Esophagus squamous epithelium (tissue), 5 donors: Measurements from ENCODE around the gene VPS18. TPM values are rescaled to one million over a fixed set of nuclear protein-coding genes. Genes with fewer than 3 reads are reported as not detected.

Experiments
- DNase-seq: peaks from one replicate; lab custom pipeline; 2025; lab: John Stamatoyannopoulos, UW
- H3K27ac ChIP-seq, 4 donors: fragments of 200-600 bp; sonication (generic); one replicate each; pipeline ENCODE4 v1.5.1; 2016 to 2019; ENCODE audit warnings: mild to moderate bottlenecking in 1 of 4
- H3K27me3 ChIP-seq, 4 donors: fragments of 200-600 bp; sonication (generic); 1 replicate in 3 of 4; 2 replicates in 1 of 4; pipeline versions ENCODE4 v1.5.1 to v1.6.0; 2017 to 2021; ENCODE audit warnings: antibody characterized with exemption in 1 of 4
- H3K36me3 ChIP-seq, 3 donors: fragments of 200-600 bp; sonication (generic); one replicate each; pipeline ENCODE4 v1.5.1; 2016 to 2019
- H3K4me1 ChIP-seq, 3 donors: fragments of 200-600 bp; sonication (generic); one replicate each; pipeline ENCODE4 v1.5.1; 2017 to 2019
- H3K4me3 ChIP-seq, 4 donors: fragments of 200-600 bp; sonication (generic); 1 replicate in 3 of 4; 2 replicates in 1 of 4; pipeline ENCODE4 v1.5.1; 2016 to 2019; ENCODE audit warnings: mild to moderate bottlenecking in 2 of 4, moderate library complexity in 1 of 4
- H3K9me3 ChIP-seq, 3 donors: fragments of 200-600 bp; sonication (generic); one replicate each; pipeline ENCODE4 v1.5.1; 2016 to 2019
- CTCF ChIP-seq, 6 experiments: fragments of 450-650 bp in 4 of 6; fragments of 200-600 bp in 2 of 6; sonication (generic) in 2 of 6; IDR thresholded peaks; one replicate each; pipeline ENCODE4 v1.5.1; 2016 to 2019; ENCODE audit warnings: antibody characterized with exemption in 6 of 6, mild to moderate bottlenecking in 4 of 6, moderate library complexity in 4 of 6
- POLR2A ChIP-seq, 4 donors: fragments of 450-650 bp; IDR thresholded peaks; one replicate each; pipeline ENCODE4 v1.6.1; 2017; ENCODE audit warnings: antibody characterized with exemption in 4 of 4, mild to moderate bottlenecking in 4 of 4, moderate library complexity in 3 of 4
- whole genome bisulfite sequencing, 2 donors: methylation state at CpG; one replicate each; pipeline ENCODE4 v1.1.5; 2018; 5-methylcytosine and 5-hydroxymethylcytosine counted together
- intact Hi-C: fragments of 100-400 bp; cut with DNase I; formaldehyde crosslinking; loops from one replicate; pipeline ENCODE4 v1.15.0; 2022
- total RNA-seq, 4 donors: library from RNA; depleted of rRNA; stranded (reverse); fragments of >200 nt; gene quantifications; one replicate each; pipeline ENCODE4 v1.1.0, GENCODE V29; 2016
- donor health status: DM: yes; HTN: yes; CAD: no.

Gene VPS18
- total RNA-seq, 4 donors from 2014 or later, result 17.4 to 25.9 (median 20.7) TPM

- DNase-seq, result no peak
- Histone ChIP-seq H3K36me3 (peaks cover 10 to 41% (median 15%) of the 10 kb centered on the region in 3 donors), H3K4me3 (peak overlapping the region; percentile 72 to 85 (median 79)), H3K4me1 (peaks cover 19 to 52% (median 25%) of the 10 kb centered on the region in 3 donors), H3K27ac (peak overlapping the region; percentile 91 to 96 (median 94)), H3K27me3 (no peaks in the 10 kb centered on the region), H3K9me3 (no peaks in the 10 kb centered on the region)
- peak in 5 of 6 experiments; percentile 35 to 78 (median 59) for TF ChIP-seq CTCF (IDR thresholded peaks at IDR 0.05)
- TF ChIP-seq POLR2A (IDR thresholded peaks at IDR 0.05), result peak in 1 of 4 donors; percentile 3
- intact Hi-C loops, result loop anchor here (5.0 kb wide), 1 partner anchor 38 kb away; no protein-coding TSS in a partner anchor
- 9 to 10% methylated on average over 5 to 6 of the region's 33 CpGs for WGBS, 2 donors
These were observed 615 bp downstream of the VPS18 start for GRCh38 chr15:40894681-40895448.

GRCh38 chr15:40899536-40900207, 5.4 kb downstream of the VPS18 start:
- 94% methylated on average over 7 to 14 of the region's 33 CpGs for WGBS, 2 donors
- TF ChIP-seq CTCF (IDR thresholded peaks at IDR 0.05), result no peak
- TF ChIP-seq POLR2A (IDR thresholded peaks at IDR 0.05), result no peak
- DNase-seq, result no peak
- Histone ChIP-seq H3K9me3 (no peaks in the 10 kb centered on the region), H3K27me3 (no peaks in the 10 kb centered on the region), H3K4me1 (peaks cover 23 to 67% (median 31%) of the 10 kb centered on the region in 3 donors), H3K36me3 (peaks cover 28 to 80% (median 36%) of the 10 kb centered on the region in 3 donors), H3K4me3 (no peak overlapping the region), H3K27ac (no peak overlapping the region)
- intact Hi-C loops, result loop anchor here (5.0 kb wide), 2 partner anchors 43 to 283 kb away; no protein-coding TSS in a partner anchor

DNA sequence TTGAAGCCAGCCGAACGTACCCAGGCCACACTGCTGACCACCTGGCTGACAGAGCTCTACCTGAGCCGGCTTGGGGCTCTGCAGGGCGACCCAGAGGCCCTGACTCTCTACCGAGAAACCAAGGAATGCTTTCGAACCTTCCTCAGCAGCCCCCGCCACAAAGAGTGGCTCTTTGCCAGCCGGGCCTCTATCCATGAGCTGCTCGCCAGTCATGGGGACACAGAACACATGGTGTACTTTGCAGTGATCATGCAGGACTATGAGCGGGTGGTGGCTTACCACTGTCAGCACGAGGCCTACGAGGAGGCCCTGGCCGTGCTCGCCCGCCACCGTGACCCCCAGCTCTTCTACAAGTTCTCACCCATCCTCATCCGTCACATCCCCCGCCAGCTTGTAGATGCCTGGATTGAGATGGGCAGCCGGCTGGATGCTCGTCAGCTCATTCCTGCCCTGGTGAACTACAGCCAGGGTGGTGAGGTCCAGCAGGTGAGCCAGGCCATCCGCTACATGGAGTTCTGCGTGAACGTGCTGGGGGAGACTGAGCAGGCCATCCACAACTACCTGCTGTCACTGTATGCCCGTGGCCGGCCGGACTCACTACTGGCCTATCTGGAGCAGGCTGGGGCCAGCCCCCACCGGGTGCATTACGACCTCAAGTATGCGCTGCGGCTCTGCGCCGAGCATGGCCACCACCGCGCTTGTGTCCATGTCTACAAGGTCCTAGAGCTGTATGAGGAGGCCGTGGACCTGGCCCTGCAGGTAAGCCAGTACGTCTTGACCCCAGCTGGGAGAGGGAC, 6.2 kb downstream of the VPS18 start:
- Histone ChIP-seq H3K27ac (no peak overlapping the region), H3K27me3 (no peaks in the 10 kb centered on the region), H3K4me1 (peaks cover 16 to 67% (median 26%) of the 10 kb centered on the region in 3 donors), H3K36me3 (peaks cover 28 to 82% (median 36%) of the 10 kb centered on the region in 3 donors), H3K4me3 (no peak overlapping the region), H3K9me3 (no peaks in the 10 kb centered on the region)
- DNase-seq, result no peak
- WGBS, 2 donors, result 90 to 91% methylated on average over 11 to 26 of the region's 36 CpGs
- intact Hi-C loops, result loop anchor here (5.0 kb wide), 2 partner anchors 42 to 282 kb away; no protein-coding TSS in a partner anchor
- no peak for TF ChIP-seq POLR2A (IDR thresholded peaks at IDR 0.05)
- no peak for TF ChIP-seq CTCF (IDR thresholded peaks at IDR 0.05)

GRCh38 chr15:40901053-40901443, 6.8 kb downstream of the VPS18 start:
- DNase-seq, result no peak
- Histone ChIP-seq H3K9me3 (no peaks in the 10 kb centered on the region), H3K4me3 (no peak overlapping the region), H3K36me3 (peaks cover 28 to 80% (median 36%) of the 10 kb centered on the region in 3 donors), H3K4me1 (peaks cover 15 to 67% (median 26%) of the 10 kb centered on the region in 3 donors), H3K27me3 (no peaks in the 10 kb centered on the region), H3K27ac (no peak overlapping the region)
- WGBS, 2 donors, result 75 to 78% methylated on average over 5 of the region's 5 CpGs
- TF ChIP-seq POLR2A (IDR thresholded peaks at IDR 0.05) (no peak), CTCF (IDR thresholded peaks at IDR 0.05) (no peak)
- intact Hi-C loops, result loop anchor here (5.0 kb wide), 2 partner anchors 41 to 281 kb away; no protein-coding TSS in a partner anchor
